Left lung (tissue), 10 donors: ENCODE measurements around the gene IL3. TPM values are rescaled to one million over a fixed set of nuclear protein-coding genes. Genes with fewer than 3 reads are reported as not detected.

ENCODE experiments used
- ATAC-seq: fragments of 200-7000 bp; cut with Tn5 transposase; one replicate; pipeline ENCODE4 v1.9.1; 2020; ENCODE audit warnings: moderate library complexity
- DNase-seq, 4 donors: peaks; one replicate each; pipeline ENCODE4 v3.0.0-alpha.2; 2013 to 2020
- H3K27ac ChIP-seq, 2 donors: fragments of 200-600 bp; sonication (generic) in 1 of 2; one replicate each; pipeline versions ENCODE4 v1.5.0 to v1.8.0; 2020 to 2021
- H3K27me3 ChIP-seq, 2 donors: fragments of 200-600 bp; sonication (generic) in 1 of 2; one replicate each; pipeline versions ENCODE4 v1.5.0 to v1.8.0; 2020 to 2021
- H3K36me3 ChIP-seq, 2 donors: fragments of 200-600 bp; sonication (generic) in 1 of 2; one replicate each; pipeline versions ENCODE4 v1.5.0 to v1.8.0; 2020 to 2021
- H3K4me1 ChIP-seq, 2 donors: fragments of 200-600 bp; one replicate each; pipeline ENCODE4 v1.8.0; 2021
- H3K4me3 ChIP-seq, 2 donors: fragments of 200-600 bp; sonication (generic) in 1 of 2; one replicate each; pipeline versions ENCODE4 v1.5.0 to v1.8.0; 2020 to 2021; ENCODE audit warnings: mild to moderate bottlenecking in 1 of 2
- H3K9me3 ChIP-seq, 2 donors: fragments of 200-600 bp; sonication (generic) in 1 of 2; one replicate each; pipeline versions ENCODE4 v1.5.0 to v1.8.0; 2020 to 2021
- intact Hi-C, 2 donors: fragments of 100-400 bp; cut with DNase I; formaldehyde crosslinking; loops; one replicate each; pipeline versions ENCODE4 v1.11.2 to v1.14.2; 2022
- polyA plus RNA-seq, 6 donors: library from polyadenylated mRNA; unstranded; fragments of 120-200 nt; gene quantifications; one replicate each; pipeline ENCODE4 v1.2.1, GENCODE V29; 2013; ENCODE audit not compliant: insufficient read length in 6 of 6
- total RNA-seq, 2 donors: library from RNA; stranded (reverse); fragmentation: NEBNext Ultra II Directional; extraction: Animal tissue kit (Norgen Biotek cat#: 25700); gene quantifications; one replicate each; pipeline ENCODE4 v1.2.1, GENCODE V29; 2021
- TF ChIP-seq, protein P1 (sequence below), 2 donors: fragments of 200-600 bp; sonication (generic) in 1 of 2; IDR thresholded peaks; one replicate each; pipeline versions ENCODE4 v1.5.0 to v1.8.0; 2021; ENCODE audit warnings: antibody characterized with exemption in 2 of 2
- donor health status: DM: no; HTN: yes; CAD: no.
- donor health status: DM: no; HTN: no; CAD: no.

The IL3 gene
- total and polyA plus RNA-seq, 8 donors = not detected

DNA sequence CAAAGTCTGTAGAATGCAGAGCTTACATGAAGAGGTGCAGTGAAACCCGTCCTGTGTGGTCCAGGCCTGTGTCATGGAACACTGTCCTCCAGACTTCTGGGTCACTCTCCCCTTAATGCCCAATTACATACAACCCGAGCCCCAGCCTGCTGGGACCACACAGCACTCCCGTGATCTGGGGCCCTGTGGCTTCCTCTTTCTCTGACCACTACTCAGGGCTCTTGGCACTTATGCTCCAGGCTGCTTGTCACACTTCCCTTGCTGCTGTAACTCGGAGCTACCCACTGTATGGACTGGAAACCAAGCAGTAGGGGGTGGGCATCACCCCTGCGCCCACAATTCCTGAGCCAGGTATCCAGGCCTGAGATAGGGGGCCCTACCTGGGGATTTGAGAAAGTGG is 10.3 kb upstream of the IL3 start:
- no peaks in the 10 kb centered on the region for H3K4me1 ChIP-seq
- H3K36me3 ChIP-seq = no peaks in the 10 kb centered on the region
- peak; percentile 75 for ATAC-seq
- intact Hi-C loops = no loop called here
- H3K9me3 ChIP-seq = no peaks in the 10 kb centered on the region
- H3K4me3 ChIP-seq = no peak overlapping the region
- H3K27me3 ChIP-seq = peaks cover 0 to 5% of the 10 kb centered on the region in 2 donors
- DNase-seq = peak in 2 of 4 donors; percentile 51 to 76
- no peak overlapping the region for H3K27ac ChIP-seq
- TF ChIP-seq, protein P1, sequence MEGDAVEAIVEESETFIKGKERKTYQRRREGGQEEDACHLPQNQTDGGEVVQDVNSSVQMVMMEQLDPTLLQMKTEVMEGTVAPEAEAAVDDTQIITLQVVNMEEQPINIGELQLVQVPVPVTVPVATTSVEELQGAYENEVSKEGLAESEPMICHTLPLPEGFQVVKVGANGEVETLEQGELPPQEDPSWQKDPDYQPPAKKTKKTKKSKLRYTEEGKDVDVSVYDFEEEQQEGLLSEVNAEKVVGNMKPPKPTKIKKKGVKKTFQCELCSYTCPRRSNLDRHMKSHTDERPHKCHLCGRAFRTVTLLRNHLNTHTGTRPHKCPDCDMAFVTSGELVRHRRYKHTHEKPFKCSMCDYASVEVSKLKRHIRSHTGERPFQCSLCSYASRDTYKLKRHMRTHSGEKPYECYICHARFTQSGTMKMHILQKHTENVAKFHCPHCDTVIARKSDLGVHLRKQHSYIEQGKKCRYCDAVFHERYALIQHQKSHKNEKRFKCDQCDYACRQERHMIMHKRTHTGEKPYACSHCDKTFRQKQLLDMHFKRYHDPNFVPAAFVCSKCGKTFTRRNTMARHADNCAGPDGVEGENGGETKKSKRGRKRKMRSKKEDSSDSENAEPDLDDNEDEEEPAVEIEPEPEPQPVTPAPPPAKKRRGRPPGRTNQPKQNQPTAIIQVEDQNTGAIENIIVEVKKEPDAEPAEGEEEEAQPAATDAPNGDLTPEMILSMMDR (IDR thresholded peaks at IDR 0.05) = no peak

DNA sequence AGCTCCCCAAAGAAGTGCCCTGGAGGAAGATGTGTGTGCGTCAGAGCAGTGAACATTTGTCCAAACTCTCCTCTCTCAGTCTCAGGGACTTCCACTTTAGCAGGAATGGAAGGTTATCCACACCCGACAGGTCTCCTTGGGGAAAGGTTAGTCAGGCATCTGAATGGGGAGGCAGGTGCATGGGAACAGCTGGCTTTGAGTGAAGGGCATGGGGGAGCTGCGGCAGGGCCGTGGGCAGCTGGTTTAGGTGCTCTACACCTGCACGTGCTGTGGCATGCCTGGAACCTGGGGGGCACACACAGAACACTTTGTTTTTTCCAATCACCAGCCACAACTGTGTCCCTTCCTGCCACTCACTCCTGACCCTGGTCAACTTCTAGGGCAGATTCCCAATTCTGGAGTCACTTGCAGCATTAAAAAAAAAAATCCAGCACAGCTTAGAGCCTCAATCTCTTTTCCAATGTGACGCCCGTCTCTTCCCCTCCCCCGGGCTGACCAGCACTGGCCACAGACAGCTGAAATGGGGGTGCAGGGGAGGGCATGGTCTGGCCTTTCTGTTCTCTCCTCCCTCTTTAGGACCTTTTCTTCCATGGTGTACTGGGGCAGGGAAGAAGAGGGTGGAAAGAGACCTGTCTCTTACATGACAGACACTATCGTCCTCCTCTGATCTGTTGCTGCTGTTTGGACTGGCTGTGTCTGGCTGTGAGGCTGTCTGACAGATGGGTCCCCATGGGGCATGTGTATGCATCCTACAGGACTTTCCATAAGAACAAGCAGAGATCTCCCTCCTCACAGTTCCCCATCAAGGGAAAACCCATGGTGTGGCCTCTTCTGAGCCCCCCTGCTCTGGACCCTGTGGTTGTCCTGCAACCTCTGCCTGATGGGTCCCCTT is 9.5 kb upstream of the IL3 start:
- H3K27ac ChIP-seq = no peak overlapping the region
- TF ChIP-seq, protein P1 (IDR thresholded peaks at IDR 0.05) = no peak
- no peaks in the 10 kb centered on the region for H3K9me3 ChIP-seq
- no peaks in the 10 kb centered on the region for H3K4me1 ChIP-seq
- H3K36me3 ChIP-seq = no peaks in the 10 kb centered on the region
- ATAC-seq (no peak), DNase-seq (no peak)
- intact Hi-C loops = no loop called here
- no peak overlapping the region for H3K4me3 ChIP-seq
- peaks cover 0 to 5% of the 10 kb centered on the region in 2 donors for H3K27me3 ChIP-seq

GRCh38 chr5:132052520-132052919 is 7.9 kb upstream of the IL3 start:
- H3K27ac ChIP-seq = no peak overlapping the region
- H3K27me3 ChIP-seq = peaks cover 0 to 5% of the 10 kb centered on the region in 2 donors
- intact Hi-C loops = no loop called here
- no peaks in the 10 kb centered on the region for H3K4me1 ChIP-seq
- no peak overlapping the region for H3K4me3 ChIP-seq
- peak in 1 of 4 donors; percentile 54 for DNase-seq
- H3K36me3 ChIP-seq = no peaks in the 10 kb centered on the region
- TF ChIP-seq, protein P1 (IDR thresholded peaks at IDR 0.05) = no peak
- no peak for ATAC-seq
- no peaks in the 10 kb centered on the region for H3K9me3 ChIP-seq

GRCh38 chr5:132053483-132053882 is 7.0 kb upstream of the IL3 start:
- no peaks in the 10 kb centered on the region for H3K4me1 ChIP-seq
- H3K4me3 ChIP-seq = no peak overlapping the region
- H3K9me3 ChIP-seq = no peaks in the 10 kb centered on the region
- DNase-seq = no peak
- intact Hi-C loops = no loop called here
- TF ChIP-seq, protein P1 (IDR thresholded peaks at IDR 0.05) = no peak
- no peak for ATAC-seq
- H3K27ac ChIP-seq = no peak overlapping the region
- no peaks in the 10 kb centered on the region for H3K36me3 ChIP-seq
- peaks cover 0 to 5% of the 10 kb centered on the region in 2 donors for H3K27me3 ChIP-seq

DNA sequence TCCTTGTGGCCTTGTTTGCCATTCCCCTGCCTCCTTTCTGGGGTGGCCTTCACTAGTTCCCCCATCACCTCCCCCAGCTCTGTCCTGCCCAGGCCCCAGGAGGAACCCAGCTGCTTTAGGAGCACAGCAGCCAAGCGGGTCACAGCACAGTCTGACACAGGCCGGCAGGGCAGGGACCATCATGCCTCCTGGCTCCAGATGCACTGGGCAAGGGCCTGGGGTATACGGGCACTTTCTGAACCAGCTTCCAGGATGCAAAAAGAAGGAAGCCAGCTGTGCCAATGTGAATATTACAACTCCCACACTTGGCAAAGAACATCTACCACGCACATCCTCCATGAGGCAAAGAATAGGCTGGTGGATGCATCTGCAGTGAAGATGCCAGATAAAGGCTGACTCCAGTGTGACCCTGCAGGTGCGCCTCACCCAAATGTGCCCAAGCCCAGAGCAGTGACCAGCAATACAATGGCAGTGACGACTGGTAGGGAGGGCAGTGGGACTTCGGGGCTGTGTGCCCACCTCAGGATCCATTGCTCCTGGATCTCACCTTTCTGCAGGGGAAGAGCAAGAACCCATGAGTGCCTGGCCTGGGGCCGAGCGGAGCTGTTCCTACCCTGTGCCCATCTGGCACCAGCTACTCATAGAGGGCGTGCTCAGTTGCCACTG is 6.3 kb upstream of the IL3 start:
- H3K4me1 ChIP-seq = no peaks in the 10 kb centered on the region
- no peaks in the 10 kb centered on the region for H3K36me3 ChIP-seq
- no peak overlapping the region for H3K27ac ChIP-seq
- intact Hi-C loops = no loop called here
- peak in 1 of 4 donors; percentile 47 for DNase-seq
- TF ChIP-seq, protein P1 (IDR thresholded peaks at IDR 0.05) = no peak
- no peak for ATAC-seq
- no peak overlapping the region for H3K4me3 ChIP-seq
- peaks cover 0 to 5% of the 10 kb centered on the region in 2 donors for H3K27me3 ChIP-seq
- H3K9me3 ChIP-seq = no peaks in the 10 kb centered on the region
